HepG2 (cell line): ENCODE data around the gene CCDC57. TPM values are rescaled to one million over a fixed set of nuclear protein-coding genes. Genes with fewer than 3 reads are reported as not detected.

ENCODE experiments used
- HNRNPUL1 ChIP-seq: fragments of 200-400 bp; formaldehyde crosslinking; IDR thresholded peaks from 2 replicates; pipeline ENCODE4 v1.6.1; 2017; ENCODE audit warnings: low read depth, mild to moderate bottlenecking, low read length, moderate library complexity
- KDM1A ChIP-seq: IDR thresholded peaks from 2 replicates; pipeline ENCODE4 v1.6.1; 2016; ENCODE audit warnings: missing compliant biosample characterization
- PHF20 ChIP-seq: sonication (generic); formaldehyde crosslinking; IDR thresholded peaks from 2 replicates; pipeline ENCODE4 v1.5.0; 2020; ENCODE audit warnings: mild to moderate bottlenecking, missing genetic modification reagents
- RFX5 ChIP-seq: IDR thresholded peaks from 2 replicates; pipeline ENCODE4 v1.6.1; 2011; ENCODE audit warnings: low read depth, low read length, improper control_type of control experiment
- RXRA ChIP-seq: sonication (generic); formaldehyde crosslinking; IDR thresholded peaks from 2 replicates; pipeline ENCODE4 v1.5.1; 2020; ENCODE audit warnings: missing genetic modification reagents
- RXRB ChIP-seq: IDR thresholded peaks from 2 replicates; pipeline ENCODE4 v1.6.1; 2016; ENCODE audit warnings: borderline replicate concordance, missing genetic modification reagents, missing compliant biosample characterization
- SETDB1 ChIP-seq: sonication (generic); formaldehyde crosslinking; IDR thresholded peaks from 2 replicates; pipeline ENCODE4 v1.5.1; 2020; ENCODE audit warnings: missing genetic modification reagents, mild to moderate bottlenecking, borderline replicate concordance
- ZC3H4 ChIP-seq: sonication (generic); formaldehyde crosslinking; IDR thresholded peaks from 2 replicates; pipeline ENCODE4 v1.4.0; 2020; ENCODE audit warnings: missing genetic modification reagents, borderline replicate concordance
- polyA plus RNA-seq, 8 experiments: library from polyadenylated mRNA; depleted of rRNA in 3 of 8; stranded (reverse) in 7 of 8; unstranded in 1 of 8; fragments of >200 nt; fragmentation: Illumina TruSeq in 4 of 8; extraction: Trizol in 4 of 8; gene quantifications; 2 replicates each; pipeline versions ENCODE4 v1.2.1 to v1.2.3, GENCODE V29; 2011 to 2016; ENCODE audit warnings: low read depth in 4 of 8, missing spikeins in 1 of 8, mixed read lengths in 1 of 8; ENCODE audit not compliant: insufficient read depth in 1 of 8
- total RNA-seq, 5 experiments: library from RNA; depleted of rRNA; stranded (reverse); fragments of >200 nt; fragmentation: Illumina TruSeq; extraction: Trizol; gene quantifications; 2 replicates each; pipeline ENCODE4 v1.2.3, GENCODE V29; 2016; ENCODE audit warnings: low read depth in 1 of 5
- TF ChIP-seq, protein P1 (sequence below): sonication (generic); formaldehyde crosslinking; conservative IDR thresholded peaks from 2 replicates; pipeline ENCODE4 v1.4.0; 2020; ENCODE audit warnings: missing genetic modification reagents
- TF ChIP-seq, protein P2 (sequence below), 2 experiments: sonication (generic) in 1 of 2; formaldehyde crosslinking in 1 of 2; IDR thresholded peaks; 2 replicates each; pipeline versions ENCODE4 v1.5.1 to v1.6.1; 2011 to 2020; ENCODE audit warnings: borderline replicate concordance in 1 of 2, low read depth in 1 of 2, low read length in 1 of 2, mild to moderate bottlenecking in 1 of 2, missing genetic modification reagents in 1 of 2, moderate library complexity in 1 of 2
- TF ChIP-seq, protein P3 (sequence below): sonication (generic); formaldehyde crosslinking; conservative IDR thresholded peaks from 2 replicates; pipeline ENCODE4 v1.8.0; 2022; ENCODE audit warnings: missing genetic modification reagents
- TF ChIP-seq, protein P4 (sequence below): sonication (generic); formaldehyde crosslinking; IDR thresholded peaks from 2 replicates; pipeline ENCODE4 v1.4.0; 2020; ENCODE audit warnings: missing genetic modification reagents, borderline replicate concordance
- TF ChIP-seq, protein P5 (sequence below): sonication (generic); formaldehyde crosslinking; IDR thresholded peaks from 2 replicates; pipeline ENCODE4 v1.4.0; 2020; ENCODE audit warnings: missing genetic modification reagents
- TF ChIP-seq, protein P6 (sequence below): sonication (generic); formaldehyde crosslinking; IDR thresholded peaks from 2 replicates; pipeline ENCODE4 v1.4.0; 2020; ENCODE audit warnings: missing genetic modification reagents
- TF ChIP-seq, protein P7 (sequence below): sonication (generic); formaldehyde crosslinking; IDR thresholded peaks from 2 replicates; pipeline ENCODE4 v1.4.0; 2020; ENCODE audit warnings: mild to moderate bottlenecking, low read depth, missing genetic modification reagents

The CCDC57 gene
- total and polyA plus RNA-seq, 2 of the 13 experiments (the other 11 are each of a cell fraction or from before 2014, with no cell fraction given) = 59.3 to 59.9 TPM

DNA sequence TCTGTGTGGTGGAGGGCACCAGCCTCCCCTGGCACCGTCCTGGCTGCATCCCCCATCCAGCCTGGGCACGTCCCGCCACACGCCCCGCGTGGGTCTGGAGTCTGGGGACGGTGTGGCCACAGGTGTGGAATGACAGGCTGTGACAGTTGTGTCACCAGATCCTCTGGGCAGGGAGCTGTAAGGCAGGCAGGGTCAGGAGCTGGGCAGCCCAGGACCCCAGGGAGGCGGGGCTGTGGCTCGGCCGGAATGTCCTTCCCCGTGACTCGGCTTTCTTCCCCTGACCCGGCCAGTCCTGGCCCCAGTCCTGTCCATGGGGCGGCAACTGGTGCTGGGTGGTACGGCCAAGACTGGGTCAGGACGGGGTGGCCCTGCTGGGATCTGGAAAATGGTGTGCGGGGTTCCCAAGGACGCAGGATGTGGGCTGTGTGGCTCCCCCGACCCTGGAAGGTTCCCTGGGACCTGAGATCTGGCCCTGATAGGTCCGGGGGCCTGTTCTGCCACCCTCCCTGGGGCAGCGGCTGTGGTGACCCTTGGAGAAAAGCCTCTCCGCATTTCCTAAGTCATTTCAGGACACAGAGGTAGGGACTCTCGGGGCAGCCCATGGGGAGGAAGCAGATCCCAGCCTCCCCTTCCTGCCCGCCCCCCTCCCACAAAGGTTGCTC is 12.9 kb upstream of the CCDC57 start (continued):
- TF ChIP-seq, protein P1, sequence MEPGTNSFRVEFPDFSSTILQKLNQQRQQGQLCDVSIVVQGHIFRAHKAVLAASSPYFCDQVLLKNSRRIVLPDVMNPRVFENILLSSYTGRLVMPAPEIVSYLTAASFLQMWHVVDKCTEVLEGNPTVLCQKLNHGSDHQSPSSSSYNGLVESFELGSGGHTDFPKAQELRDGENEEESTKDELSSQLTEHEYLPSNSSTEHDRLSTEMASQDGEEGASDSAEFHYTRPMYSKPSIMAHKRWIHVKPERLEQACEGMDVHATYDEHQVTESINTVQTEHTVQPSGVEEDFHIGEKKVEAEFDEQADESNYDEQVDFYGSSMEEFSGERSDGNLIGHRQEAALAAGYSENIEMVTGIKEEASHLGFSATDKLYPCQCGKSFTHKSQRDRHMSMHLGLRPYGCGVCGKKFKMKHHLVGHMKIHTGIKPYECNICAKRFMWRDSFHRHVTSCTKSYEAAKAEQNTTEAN = no peak; the same call in 1 of the 2 replicates
- TF ChIP-seq PHF20 (no peak), HNRNPUL1 (no peak), KDM1A (CRISPR knock-in tag) (no peak), SETDB1 (CRISPR knock-in tag) (no peak), ZC3H4 (CRISPR knock-in tag) (no peak), RFX5 (no peak), RXRB (CRISPR knock-in tag) (0 out of 2 replicates have a peak, but pooled peaks have one; percentile 43), RXRA (CRISPR knock-in tag) (peak; percentile 77; the same call in 1 of the 2 replicates)
- TF ChIP-seq, protein P2, sequence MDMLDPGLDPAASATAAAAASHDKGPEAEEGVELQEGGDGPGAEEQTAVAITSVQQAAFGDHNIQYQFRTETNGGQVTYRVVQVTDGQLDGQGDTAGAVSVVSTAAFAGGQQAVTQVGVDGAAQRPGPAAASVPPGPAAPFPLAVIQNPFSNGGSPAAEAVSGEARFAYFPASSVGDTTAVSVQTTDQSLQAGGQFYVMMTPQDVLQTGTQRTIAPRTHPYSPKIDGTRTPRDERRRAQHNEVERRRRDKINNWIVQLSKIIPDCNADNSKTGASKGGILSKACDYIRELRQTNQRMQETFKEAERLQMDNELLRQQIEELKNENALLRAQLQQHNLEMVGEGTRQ (IDR thresholded peaks at IDR 0.05; ENCODE audit: low read depth, low read length) = no peak
- TF ChIP-seq, protein P2 (CRISPR knock-in tag; IDR thresholded peaks at IDR 0.05; ENCODE audit: borderline replicate concordance) = no peak
- TF ChIP-seq, protein P3, sequence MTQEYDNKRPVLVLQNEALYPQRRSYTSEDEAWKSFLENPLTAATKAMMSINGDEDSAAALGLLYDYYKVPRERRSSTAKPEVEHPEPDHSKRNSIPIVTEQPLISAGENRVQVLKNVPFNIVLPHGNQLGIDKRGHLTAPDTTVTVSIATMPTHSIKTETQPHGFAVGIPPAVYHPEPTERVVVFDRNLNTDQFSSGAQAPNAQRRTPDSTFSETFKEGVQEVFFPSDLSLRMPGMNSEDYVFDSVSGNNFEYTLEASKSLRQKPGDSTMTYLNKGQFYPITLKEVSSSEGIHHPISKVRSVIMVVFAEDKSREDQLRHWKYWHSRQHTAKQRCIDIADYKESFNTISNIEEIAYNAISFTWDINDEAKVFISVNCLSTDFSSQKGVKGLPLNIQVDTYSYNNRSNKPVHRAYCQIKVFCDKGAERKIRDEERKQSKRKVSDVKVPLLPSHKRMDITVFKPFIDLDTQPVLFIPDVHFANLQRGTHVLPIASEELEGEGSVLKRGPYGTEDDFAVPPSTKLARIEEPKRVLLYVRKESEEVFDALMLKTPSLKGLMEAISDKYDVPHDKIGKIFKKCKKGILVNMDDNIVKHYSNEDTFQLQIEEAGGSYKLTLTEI (CRISPR knock-in tag) = no peak
- TF ChIP-seq, protein P4, sequence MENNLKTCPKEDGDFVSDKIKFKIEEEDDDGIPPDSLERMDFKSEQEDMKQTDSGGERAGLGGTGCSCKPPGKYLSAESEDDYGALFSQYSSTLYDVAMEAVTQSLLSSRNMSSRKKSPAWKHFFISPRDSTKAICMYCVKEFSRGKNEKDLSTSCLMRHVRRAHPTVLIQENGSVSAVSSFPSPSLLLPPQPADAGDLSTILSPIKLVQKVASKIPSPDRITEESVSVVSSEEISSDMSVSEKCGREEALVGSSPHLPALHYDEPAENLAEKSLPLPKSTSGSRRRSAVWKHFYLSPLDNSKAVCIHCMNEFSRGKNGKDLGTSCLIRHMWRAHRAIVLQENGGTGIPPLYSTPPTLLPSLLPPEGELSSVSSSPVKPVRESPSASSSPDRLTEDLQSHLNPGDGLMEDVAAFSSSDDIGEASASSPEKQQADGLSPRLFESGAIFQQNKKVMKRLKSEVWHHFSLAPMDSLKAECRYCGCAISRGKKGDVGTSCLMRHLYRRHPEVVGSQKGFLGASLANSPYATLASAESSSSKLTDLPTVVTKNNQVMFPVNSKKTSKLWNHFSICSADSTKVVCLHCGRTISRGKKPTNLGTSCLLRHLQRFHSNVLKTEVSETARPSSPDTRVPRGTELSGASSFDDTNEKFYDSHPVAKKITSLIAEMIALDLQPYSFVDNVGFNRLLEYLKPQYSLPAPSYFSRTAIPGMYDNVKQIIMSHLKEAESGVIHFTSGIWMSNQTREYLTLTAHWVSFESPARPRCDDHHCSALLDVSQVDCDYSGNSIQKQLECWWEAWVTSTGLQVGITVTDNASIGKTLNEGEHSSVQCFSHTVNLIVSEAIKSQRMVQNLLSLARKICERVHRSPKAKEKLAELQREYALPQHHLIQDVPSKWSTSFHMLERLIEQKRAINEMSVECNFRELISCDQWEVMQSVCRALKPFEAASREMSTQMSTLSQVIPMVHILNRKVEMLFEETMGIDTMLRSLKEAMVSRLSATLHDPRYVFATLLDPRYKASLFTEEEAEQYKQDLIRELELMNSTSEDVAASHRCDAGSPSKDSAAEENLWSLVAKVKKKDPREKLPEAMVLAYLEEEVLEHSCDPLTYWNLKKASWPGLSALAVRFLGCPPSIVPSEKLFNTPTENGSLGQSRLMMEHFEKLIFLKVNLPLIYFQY = peak; percentile 93
- TF ChIP-seq, protein P5, sequence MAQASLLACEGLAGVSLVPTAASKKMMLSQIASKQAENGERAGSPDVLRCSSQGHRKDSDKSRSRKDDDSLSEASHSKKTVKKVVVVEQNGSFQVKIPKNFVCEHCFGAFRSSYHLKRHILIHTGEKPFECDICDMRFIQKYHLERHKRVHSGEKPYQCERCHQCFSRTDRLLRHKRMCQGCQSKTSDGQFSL (CRISPR knock-in tag) = no peak
- TF ChIP-seq, protein P6, sequence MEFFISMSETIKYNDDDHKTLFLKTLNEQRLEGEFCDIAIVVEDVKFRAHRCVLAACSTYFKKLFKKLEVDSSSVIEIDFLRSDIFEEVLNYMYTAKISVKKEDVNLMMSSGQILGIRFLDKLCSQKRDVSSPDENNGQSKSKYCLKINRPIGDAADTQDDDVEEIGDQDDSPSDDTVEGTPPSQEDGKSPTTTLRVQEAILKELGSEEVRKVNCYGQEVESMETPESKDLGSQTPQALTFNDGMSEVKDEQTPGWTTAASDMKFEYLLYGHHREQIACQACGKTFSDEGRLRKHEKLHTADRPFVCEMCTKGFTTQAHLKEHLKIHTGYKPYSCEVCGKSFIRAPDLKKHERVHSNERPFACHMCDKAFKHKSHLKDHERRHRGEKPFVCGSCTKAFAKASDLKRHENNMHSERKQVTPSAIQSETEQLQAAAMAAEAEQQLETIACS (CRISPR knock-in tag) = no peak
- TF ChIP-seq, protein P7, sequence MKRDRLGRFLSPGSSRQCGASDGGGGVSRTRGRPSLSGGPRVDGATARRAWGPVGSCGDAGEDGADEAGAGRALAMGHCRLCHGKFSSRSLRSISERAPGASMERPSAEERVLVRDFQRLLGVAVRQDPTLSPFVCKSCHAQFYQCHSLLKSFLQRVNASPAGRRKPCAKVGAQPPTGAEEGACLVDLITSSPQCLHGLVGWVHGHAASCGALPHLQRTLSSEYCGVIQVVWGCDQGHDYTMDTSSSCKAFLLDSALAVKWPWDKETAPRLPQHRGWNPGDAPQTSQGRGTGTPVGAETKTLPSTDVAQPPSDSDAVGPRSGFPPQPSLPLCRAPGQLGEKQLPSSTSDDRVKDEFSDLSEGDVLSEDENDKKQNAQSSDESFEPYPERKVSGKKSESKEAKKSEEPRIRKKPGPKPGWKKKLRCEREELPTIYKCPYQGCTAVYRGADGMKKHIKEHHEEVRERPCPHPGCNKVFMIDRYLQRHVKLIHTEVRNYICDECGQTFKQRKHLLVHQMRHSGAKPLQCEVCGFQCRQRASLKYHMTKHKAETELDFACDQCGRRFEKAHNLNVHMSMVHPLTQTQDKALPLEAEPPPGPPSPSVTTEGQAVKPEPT (CRISPR knock-in tag) = no peak
